Activated naive CD8-positive, alpha-beta T cell treated with anti-CD3 and anti-CD28 coated beads, Interleukin-2, amount 50 U/mL, for 24 hours (primary cell): ENCODE measurements around the gene POLE4.

Experiments used
- ATAC-seq: fragments of 150-1000 bp; cut with Tn5 transposase; one replicate; pipeline ENCODE4 v1.10.0; 2021
- DNase-seq: peaks from one replicate; pipeline ENCODE4 v3.0.0; 2021
- H3K27ac Mint-ChIP-seq: one replicate; pipeline ENCODE4 v1.8.0; 2021; ENCODE audit warnings: mild to moderate bottlenecking, mixed read lengths
- H3K27me3 Mint-ChIP-seq: one replicate; pipeline ENCODE4 v1.8.0; 2021; ENCODE audit warnings: mixed read lengths
- H3K36me3 Mint-ChIP-seq: one replicate; pipeline ENCODE4 v1.8.0; 2021; ENCODE audit warnings: low read depth, mixed read lengths
- H3K4me1 Mint-ChIP-seq: one replicate; pipeline ENCODE4 v1.8.0; 2021; ENCODE audit warnings: mixed read lengths
- H3K4me3 Mint-ChIP-seq: one replicate; pipeline ENCODE4 v1.8.0; 2021; ENCODE audit warnings: mild to moderate bottlenecking, moderate library complexity, mixed read lengths
- H3K9me3 Mint-ChIP-seq: one replicate; pipeline ENCODE4 v1.8.0; 2021; ENCODE audit warnings: mixed read lengths

Gene POLE4

DNA sequence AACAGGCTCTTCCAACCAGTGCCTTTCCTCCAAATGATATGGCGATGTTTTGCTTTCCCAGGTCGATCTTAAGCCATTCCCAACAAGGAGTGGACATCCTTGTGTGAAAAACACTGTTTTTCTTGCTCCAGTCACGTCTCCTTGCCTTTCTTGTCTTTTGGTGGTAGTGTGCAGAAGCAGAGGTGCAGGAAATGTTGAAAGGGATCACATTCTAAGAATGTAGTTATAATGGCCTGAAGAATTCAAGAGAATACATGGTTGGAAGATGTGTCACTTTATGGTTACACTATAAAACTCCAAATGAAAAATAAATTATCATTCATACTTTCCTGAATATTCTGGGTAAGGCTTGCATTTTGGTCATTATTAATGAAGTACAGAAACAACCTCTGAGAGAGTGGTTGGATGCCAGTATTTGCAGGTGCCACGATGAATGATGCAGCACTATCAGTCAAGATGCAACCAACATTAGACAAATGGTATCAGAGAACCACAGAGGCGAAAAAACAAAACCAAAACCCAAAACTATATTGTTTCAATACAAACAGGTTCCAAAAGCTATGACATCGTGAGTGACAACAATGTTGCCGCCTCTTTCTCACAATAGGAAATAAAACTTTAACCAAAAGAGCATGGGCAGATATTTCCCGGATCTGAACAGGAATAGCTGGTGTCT, 27.5 kb upstream of the POLE4 start:
- Mint-ChIP-seq H3K27ac (no peak overlapping the region), H3K36me3 (no peaks in the 10 kb centered on the region), H3K9me3 (no peaks in the 10 kb centered on the region), H3K4me1 (no peaks in the 10 kb centered on the region), H3K4me3 (no peak overlapping the region), H3K27me3 (peaks cover 16% of the 10 kb centered on the region)
- DNase-seq (no peak), ATAC-seq (no peak)

DNA sequence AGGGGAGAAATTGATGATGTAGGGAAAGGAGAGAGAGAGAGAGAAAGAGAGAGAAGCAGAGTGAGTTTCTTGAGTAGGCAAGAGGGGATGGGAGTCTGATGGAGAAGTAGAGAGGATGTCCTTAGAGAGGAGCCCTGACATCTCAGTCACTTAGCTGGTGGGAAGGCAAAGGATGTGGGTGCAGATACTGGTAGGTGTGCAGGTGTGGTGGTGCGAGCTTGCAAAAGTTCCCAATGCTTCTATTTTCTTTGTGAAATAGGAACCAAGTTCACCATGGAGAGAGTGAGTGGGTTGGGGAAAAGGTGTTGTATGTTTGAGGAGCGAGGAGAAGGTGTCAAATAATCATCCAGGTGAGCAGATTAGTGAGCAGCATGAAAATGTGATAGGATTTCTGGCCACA, 26.5 kb upstream of the POLE4 start:
- no peak for ATAC-seq
- H3K36me3 Mint-ChIP-seq, result no peaks in the 10 kb centered on the region
- H3K27ac Mint-ChIP-seq, result no peak overlapping the region
- DNase-seq, result no peak
- peaks cover 24% of the 10 kb centered on the region for H3K27me3 Mint-ChIP-seq
- no peaks in the 10 kb centered on the region for H3K4me1 Mint-ChIP-seq
- H3K4me3 Mint-ChIP-seq, result no peak overlapping the region
- no peaks in the 10 kb centered on the region for H3K9me3 Mint-ChIP-seq

DNA sequence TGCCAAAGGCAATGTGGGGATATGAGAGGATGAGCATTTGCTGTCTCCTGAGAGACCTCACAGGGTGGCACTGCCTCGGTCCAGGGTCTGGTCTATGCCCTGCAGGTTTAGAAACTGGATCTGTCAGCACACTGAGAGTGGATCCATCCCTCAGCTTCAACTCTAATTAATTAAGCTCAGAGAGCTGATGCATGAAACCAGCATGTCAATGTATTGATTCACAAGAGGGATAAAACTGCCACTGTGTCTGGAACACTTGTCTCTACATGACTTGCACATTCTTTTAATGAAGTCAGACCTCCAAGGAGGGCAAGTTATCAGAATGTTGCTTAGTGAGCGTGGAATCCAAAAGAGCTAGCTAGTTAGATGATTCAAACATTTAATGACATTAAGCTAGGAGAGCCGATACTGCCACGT, 22.5 kb upstream of the POLE4 start:
- DNase-seq, result no peak
- no peaks in the 10 kb centered on the region for H3K4me1 Mint-ChIP-seq

DNA sequence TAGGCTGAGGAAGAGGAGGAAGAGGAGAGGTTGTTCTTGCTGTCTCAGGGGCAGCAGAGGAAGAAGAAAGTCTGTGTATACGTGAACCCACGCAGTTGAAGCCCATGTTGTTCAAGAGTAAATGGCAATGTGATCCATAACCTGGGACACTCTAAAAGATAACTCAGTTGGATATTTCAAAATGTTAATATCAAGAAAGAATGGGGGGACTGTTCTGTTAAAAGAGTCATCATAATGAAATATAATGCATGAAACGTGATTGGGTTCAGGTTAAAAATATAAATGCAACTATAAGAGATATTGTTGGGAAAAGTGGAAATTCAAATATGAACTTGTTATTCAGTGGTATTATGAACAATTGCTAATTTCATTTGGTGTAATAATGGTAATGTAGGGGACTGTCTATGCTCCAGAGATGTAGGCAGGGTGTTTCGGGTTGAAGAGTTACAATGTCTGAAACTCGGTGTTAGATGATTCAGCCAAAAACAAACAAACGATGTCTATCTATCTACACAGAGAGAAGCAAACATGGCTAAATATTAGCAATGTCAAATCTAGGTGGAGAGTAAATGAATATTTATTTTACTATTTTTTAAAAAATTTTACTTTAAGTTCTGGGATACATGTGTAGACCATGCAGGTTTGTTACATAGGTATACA, 21.1 kb upstream of the POLE4 start:
- no peak for ATAC-seq
- Mint-ChIP-seq H3K4me3 (no peak overlapping the region), H3K4me1 (no peaks in the 10 kb centered on the region), H3K27me3 (peaks cover 16% of the 10 kb centered on the region), H3K27ac (no peak overlapping the region), H3K36me3 (no peaks in the 10 kb centered on the region), H3K9me3 (no peaks in the 10 kb centered on the region)
- DNase-seq, result no peak

More for the DNA sequence above, 22.5 kb upstream of the POLE4 start:
- ATAC-seq, result no peak
- no peaks in the 10 kb centered on the region for H3K36me3 Mint-ChIP-seq
- no peaks in the 10 kb centered on the region for H3K9me3 Mint-ChIP-seq
- H3K4me3 Mint-ChIP-seq, result no peak overlapping the region
- H3K27ac Mint-ChIP-seq, result no peak overlapping the region
- H3K27me3 Mint-ChIP-seq, result peaks cover 23% of the 10 kb centered on the region

DNA sequence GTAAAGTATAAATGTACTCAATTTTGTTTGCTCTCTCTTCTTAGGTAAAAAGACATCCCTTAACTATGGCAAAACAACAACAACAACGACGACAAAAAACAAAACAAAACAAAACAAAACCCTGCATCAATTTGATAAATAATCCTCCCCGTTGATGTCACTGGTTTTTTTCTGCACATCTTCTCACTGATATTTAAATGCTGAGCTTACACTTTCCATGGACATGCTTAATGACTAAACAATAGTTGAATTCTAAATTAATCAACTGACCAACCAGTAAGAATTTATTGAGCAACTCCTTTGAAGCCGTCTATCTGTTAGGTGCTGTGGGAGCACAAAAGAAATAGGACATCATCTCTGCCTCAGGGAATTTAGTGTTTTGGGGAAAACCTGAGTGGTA, 20.2 kb upstream of the POLE4 start:
- no peak for ATAC-seq
- H3K4me1 Mint-ChIP-seq, result no peaks in the 10 kb centered on the region
- H3K36me3 Mint-ChIP-seq, result no peaks in the 10 kb centered on the region
- H3K27ac Mint-ChIP-seq, result no peak overlapping the region
- H3K27me3 Mint-ChIP-seq, result peaks cover 16% of the 10 kb centered on the region
- no peak overlapping the region for H3K4me3 Mint-ChIP-seq
- no peak for DNase-seq
- H3K9me3 Mint-ChIP-seq, result no peaks in the 10 kb centered on the region

DNA sequence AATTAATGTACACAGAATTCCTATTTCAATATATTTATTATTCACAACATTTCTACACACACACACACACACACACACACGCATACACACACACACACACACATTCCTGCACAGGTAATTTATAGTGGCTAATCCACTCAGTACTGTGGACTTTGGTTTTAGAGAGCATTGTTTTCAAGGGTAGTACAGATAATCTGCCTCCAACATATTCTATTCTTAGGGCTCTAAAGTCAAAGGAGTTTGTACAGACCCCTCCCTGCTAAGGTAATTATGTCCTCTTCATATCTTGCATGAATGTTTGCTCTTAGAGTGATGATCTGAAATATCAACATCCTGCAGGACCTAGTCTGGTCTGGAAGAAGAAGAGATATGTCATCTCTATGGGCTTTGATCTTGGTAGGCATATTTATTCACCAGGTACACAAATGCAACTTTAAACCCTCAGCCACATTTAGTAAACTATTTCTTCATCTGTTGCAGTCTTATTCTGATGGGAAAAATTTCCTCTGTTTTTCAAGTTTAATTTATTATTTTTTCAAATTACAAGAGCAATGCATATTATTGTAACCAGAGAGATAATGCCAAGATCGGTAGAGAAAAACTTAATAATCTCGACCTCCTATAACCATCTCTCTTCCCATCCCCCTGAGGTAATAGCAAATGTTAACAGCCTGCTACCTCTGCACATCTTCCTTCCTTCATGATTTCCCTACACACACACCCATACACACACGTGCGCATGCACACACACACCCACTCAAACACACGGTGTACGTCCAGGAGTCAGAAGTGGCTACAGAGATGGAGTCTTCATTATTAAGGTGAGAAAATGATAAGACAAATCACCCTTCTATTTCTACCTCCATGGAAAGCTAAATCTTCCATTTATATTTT, 18.3 kb upstream of the POLE4 start:
- Mint-ChIP-seq H3K36me3 (no peaks in the 10 kb centered on the region), H3K9me3 (no peaks in the 10 kb centered on the region), H3K27ac (no peak overlapping the region), H3K27me3 (peaks cover 18% of the 10 kb centered on the region), H3K4me3 (no peak overlapping the region), H3K4me1 (no peaks in the 10 kb centered on the region)
- ATAC-seq (no peak), DNase-seq (no peak)

DNA sequence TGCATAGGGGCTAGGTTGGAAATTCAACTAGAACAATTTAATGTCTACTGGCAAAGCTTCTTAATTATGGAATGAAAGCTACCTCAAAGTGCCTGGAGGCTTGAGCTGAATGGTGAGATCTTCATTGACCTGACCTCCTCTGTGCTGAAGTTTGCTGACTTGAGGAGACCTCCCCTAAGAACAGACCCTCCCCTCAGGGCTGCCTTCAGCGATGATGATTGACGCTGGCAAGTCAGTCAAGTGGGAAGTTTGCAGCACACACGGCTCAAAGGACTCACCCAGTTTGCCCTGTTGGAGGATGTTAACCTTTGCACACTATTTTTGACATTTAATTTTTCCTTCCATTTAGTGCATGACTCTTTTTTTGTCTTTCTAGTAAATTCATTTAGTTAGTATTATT, 17.2 kb upstream of the POLE4 start:
- H3K36me3 Mint-ChIP-seq, result no peaks in the 10 kb centered on the region
- H3K27me3 Mint-ChIP-seq, result peaks cover 15% of the 10 kb centered on the region
- H3K9me3 Mint-ChIP-seq, result no peaks in the 10 kb centered on the region
- no peak overlapping the region for H3K4me3 Mint-ChIP-seq
- DNase-seq, result no peak
- H3K27ac Mint-ChIP-seq, result no peak overlapping the region
- no peak for ATAC-seq
- H3K4me1 Mint-ChIP-seq, result no peaks in the 10 kb centered on the region

DNA sequence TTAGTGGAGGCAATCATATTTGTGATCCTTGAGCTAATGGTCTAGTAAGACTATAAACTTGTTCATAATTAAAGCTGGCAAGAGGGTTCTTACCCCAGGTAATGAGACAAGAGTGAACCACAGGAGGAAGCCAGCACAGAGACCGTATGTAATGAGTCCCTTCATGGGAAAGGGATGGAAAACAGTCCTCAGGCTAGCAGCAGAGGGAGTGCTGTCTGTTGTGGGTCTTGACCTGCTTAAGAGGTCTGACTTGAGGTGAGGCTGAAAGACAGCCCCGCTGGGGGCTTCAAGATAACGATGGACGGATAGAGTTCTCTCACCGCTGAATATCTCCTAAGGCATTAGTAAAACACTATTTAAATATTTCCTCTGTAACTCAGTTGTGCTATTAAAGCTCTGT, 16.2 kb upstream of the POLE4 start:
- peaks cover 8% of the 10 kb centered on the region for H3K27me3 Mint-ChIP-seq
- no peak for DNase-seq
- H3K27ac Mint-ChIP-seq, result no peak overlapping the region
- H3K4me1 Mint-ChIP-seq, result no peaks in the 10 kb centered on the region
- H3K9me3 Mint-ChIP-seq, result no peaks in the 10 kb centered on the region
- H3K36me3 Mint-ChIP-seq, result no peaks in the 10 kb centered on the region
- ATAC-seq, result no peak
- no peak overlapping the region for H3K4me3 Mint-ChIP-seq

DNA sequence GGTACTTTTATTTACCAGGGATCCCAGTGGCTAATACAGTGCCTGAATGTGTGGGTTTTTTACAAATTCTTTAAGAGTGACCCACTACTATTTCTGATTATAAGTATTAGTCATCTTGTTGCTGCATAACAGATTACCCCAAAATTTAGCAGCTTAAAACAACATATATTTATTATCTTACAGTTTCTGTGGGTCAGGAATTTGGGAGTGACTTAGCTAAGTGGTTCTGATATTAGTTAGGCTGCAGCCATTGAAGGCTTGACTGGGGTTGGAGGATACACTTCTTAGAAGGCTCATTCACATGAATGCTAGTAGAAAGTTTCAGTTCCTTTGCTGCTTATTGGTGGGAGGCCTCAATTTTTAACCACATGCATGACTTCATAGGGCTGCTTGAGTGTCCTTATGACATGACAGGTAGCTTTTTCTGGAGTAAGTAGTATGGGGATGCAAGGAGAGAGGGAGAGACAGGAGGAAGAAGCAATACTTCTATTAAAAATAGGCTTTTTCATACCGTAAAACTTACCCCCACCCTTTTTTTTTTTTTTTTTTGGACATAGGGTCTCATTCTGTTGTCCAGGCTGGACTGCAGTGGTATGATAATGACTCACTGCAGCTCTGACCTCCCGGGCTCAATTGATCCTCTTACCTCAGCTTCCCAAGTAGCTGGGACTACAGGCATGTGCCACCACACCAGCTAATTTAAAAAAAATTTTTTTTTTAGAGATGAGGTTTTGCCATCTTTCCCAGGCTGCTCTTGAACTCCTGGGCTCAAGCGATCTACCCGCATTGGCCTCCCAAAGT, 13.3 kb upstream of the POLE4 start:
- no peaks in the 10 kb centered on the region for H3K4me1 Mint-ChIP-seq
- DNase-seq (no peak), ATAC-seq (peak; percentile 59)
- no peaks in the 10 kb centered on the region for H3K9me3 Mint-ChIP-seq
- H3K27ac Mint-ChIP-seq, result no peak overlapping the region
- no peak overlapping the region for H3K4me3 Mint-ChIP-seq
- H3K27me3 Mint-ChIP-seq, result peaks cover 5% of the 10 kb centered on the region
- no peaks in the 10 kb centered on the region for H3K36me3 Mint-ChIP-seq

DNA sequence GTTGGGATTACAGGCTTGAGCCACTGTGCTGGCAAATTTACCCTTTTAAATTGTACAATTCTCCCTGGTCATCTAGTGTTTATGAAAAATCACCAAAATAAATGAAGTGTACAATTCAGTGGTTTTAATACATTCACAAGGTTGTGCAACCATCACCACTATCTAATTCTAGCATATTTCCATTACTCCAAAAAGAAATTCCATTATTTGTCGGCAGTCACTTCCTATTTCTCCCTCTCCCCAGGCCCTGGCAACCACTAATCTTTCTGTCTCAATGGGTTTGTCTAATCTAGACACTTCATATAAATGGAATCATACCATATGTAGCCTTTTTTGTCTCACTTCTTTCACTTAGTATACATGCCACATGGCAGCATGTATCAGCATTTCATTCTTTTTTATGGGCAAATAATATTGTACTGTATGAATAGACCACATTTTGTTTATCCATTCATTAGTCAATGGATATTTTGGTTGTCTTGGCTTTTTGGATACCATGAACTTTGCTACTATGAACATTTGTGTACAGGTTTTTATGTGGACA, 12.6 kb upstream of the POLE4 start:
- DNase-seq, result no peak
- Mint-ChIP-seq H3K4me1 (no peaks in the 10 kb centered on the region), H3K36me3 (no peaks in the 10 kb centered on the region), H3K27ac (no peak overlapping the region), H3K27me3 (peaks cover 5% of the 10 kb centered on the region), H3K9me3 (no peaks in the 10 kb centered on the region), H3K4me3 (no peak overlapping the region)
- no peak for ATAC-seq

DNA sequence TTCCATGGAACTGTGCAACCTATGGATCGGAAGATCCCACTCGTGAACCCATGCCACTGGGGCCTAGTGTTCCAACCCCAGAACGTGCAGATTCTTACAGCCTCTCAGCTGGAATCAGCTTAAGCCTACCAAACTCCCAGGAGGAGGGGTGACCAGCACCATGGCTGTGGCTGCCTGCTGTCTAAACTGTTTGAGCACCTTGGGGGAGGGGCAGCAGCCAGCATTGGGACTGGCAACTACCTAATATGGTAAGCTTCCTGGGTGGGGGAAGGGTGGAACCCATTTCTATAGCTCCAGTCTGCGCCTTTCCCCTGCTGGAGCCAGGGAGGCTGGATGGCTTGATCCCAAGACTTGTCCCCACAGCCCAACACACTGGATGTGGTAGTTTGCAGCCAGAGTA, 10.7 kb upstream of the POLE4 start:
- Mint-ChIP-seq H3K27me3 (peaks cover 5% of the 10 kb centered on the region), H3K9me3 (no peaks in the 10 kb centered on the region), H3K27ac (no peak overlapping the region), H3K4me3 (no peak overlapping the region), H3K4me1 (no peaks in the 10 kb centered on the region), H3K36me3 (no peaks in the 10 kb centered on the region)
- no peak for DNase-seq
- ATAC-seq, result no peak

DNA sequence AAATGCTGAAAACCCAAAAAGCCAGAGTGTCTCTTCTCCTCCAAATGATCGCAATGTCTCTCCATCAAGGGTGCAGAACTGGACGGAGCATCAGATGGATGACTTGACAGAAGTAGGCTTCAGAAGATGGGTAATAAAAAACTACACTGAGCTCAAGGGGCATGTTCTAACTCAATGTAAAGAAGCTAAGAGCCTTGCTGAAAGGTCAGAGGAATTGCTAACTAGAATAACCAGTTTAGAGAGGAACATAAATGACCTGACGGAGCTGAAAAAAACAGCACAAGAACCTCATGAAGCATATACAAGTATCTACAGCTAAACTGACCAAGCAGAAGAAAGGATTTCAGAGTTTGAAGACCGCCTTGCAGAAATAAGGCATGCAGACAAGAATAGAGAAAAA, 9.7 kb upstream of the POLE4 start:
- no peaks in the 10 kb centered on the region for H3K4me1 Mint-ChIP-seq
- DNase-seq (no peak), ATAC-seq (no peak)
- no peak overlapping the region for H3K27ac Mint-ChIP-seq
- peaks cover under 1% of the 10 kb centered on the region for H3K27me3 Mint-ChIP-seq
- no peaks in the 10 kb centered on the region for H3K9me3 Mint-ChIP-seq
- H3K36me3 Mint-ChIP-seq, result no peaks in the 10 kb centered on the region
- H3K4me3 Mint-ChIP-seq, result no peak overlapping the region

DNA sequence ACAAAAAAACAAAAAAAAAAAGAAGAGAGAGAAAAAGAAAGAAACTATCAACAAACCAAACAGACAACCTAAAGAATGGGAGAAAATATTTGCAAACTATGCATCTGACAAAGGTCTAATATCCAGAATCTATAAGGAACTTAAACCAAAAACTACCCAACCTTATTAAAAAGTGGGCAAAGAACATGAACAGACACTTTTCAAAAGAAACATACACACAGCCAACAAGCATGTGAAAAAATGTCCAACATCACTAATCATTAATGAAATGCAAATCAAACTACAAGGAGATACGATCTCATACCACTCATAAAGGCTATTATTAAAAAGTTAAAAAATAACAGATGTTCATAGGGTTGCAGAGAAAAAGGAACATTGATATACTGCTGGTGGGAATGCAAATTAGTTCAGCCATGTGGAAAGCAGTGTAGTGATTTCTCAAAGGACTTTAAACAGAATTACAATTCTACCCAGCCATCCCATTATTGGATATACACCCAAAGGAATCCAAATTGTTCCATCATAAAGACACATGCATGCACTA, 7.2 kb upstream of the POLE4 start:
- DNase-seq (no peak), ATAC-seq (no peak)
- Mint-ChIP-seq H3K27me3 (no peaks in the 10 kb centered on the region), H3K27ac (no peak overlapping the region), H3K9me3 (no peaks in the 10 kb centered on the region), H3K36me3 (no peaks in the 10 kb centered on the region), H3K4me1 (peaks cover 6% of the 10 kb centered on the region), H3K4me3 (no peak overlapping the region)

DNA sequence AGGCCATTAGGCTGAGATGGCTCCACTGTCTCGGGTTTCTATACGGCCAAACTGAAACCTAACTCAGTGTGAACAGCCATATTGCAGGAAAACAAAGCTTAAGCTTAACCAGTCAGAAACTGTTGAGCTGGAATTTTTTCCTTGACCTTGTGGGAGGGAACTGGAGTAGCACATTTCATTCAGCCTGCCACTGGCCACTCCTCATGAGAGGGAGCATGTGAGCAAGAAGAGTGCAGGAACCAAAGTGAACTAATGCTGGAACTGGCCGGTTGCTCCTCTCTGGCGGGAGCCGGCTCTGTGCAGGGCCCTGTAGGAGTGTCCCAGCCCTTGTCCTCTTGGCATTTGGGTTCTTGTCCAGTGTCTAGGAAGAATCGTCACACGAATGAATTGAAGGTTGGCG, 5.9 kb upstream of the POLE4 start:
- no peak overlapping the region for H3K27ac Mint-ChIP-seq
- H3K9me3 Mint-ChIP-seq, result no peaks in the 10 kb centered on the region
- no peak overlapping the region for H3K4me3 Mint-ChIP-seq
- ATAC-seq, result no peak
- peaks cover 6% of the 10 kb centered on the region for H3K4me1 Mint-ChIP-seq
- no peak for DNase-seq
- no peaks in the 10 kb centered on the region for H3K27me3 Mint-ChIP-seq
- H3K36me3 Mint-ChIP-seq, result no peaks in the 10 kb centered on the region
